H9 (cell line): Measurements from ENCODE around the gene BMPER. TPM values are rescaled to one million over a fixed set of nuclear protein-coding genes. Genes with fewer than 3 reads are reported as not detected.

Experiments
- DNase-seq: peaks from one replicate; pipeline ENCODE4 v3.0.0-alpha.2; 2017
- H2AFZ ChIP-seq: one replicate; pipeline ENCODE4 v1.6.1; 2013; ENCODE audit warnings: mild to moderate bottlenecking, low read length, control low read depth, moderate library complexity
- H2AK5ac ChIP-seq: 2 replicates; pipeline ENCODE4 v1.6.1; 2013; ENCODE audit warnings: low read length, control low read depth, mixed read lengths; ENCODE audit not compliant: insufficient read length
- H2BK120ac ChIP-seq: one replicate; pipeline ENCODE4 v1.6.1; 2013; ENCODE audit warnings: low read depth, mild to moderate bottlenecking, low read length, control low read depth, inconsistent platforms; ENCODE audit not compliant: poor library complexity, severe bottlenecking
- H2BK12ac ChIP-seq: 2 replicates; pipeline ENCODE4 v1.6.1; 2013; ENCODE audit warnings: low read length, control low read depth, mixed read lengths, low read depth; ENCODE audit not compliant: insufficient read length
- H2BK15ac ChIP-seq: 2 replicates; pipeline ENCODE4 v1.6.1; 2013; ENCODE audit warnings: low read depth, low read length, control low read depth
- H2BK20ac ChIP-seq: one replicate; pipeline ENCODE4 v1.6.1; 2013; ENCODE audit warnings: low read depth, mild to moderate bottlenecking, low read length, control low read depth, inconsistent platforms; ENCODE audit not compliant: poor library complexity, severe bottlenecking
- H2BK5ac ChIP-seq: 2 replicates; pipeline ENCODE4 v1.6.1; 2013; ENCODE audit warnings: low read length, control low read depth, mixed read lengths; ENCODE audit not compliant: insufficient read length
- H3K14ac ChIP-seq: 2 replicates; pipeline ENCODE4 v1.6.1; 2013; ENCODE audit warnings: low read length, control low read depth; ENCODE audit not compliant: insufficient read depth
- H3K18ac ChIP-seq: 2 replicates; pipeline ENCODE4 v1.6.1; 2013; ENCODE audit warnings: low read depth, mild to moderate bottlenecking, mixed read lengths, low read length, control low read depth; ENCODE audit not compliant: insufficient read length
- H3K23ac ChIP-seq: 2 replicates; pipeline ENCODE4 v1.6.1; 2013; ENCODE audit warnings: low read length, control low read depth, mixed read lengths, low read depth; ENCODE audit not compliant: insufficient read length
- H3K23me2 ChIP-seq: 2 replicates; pipeline ENCODE4 v1.6.1; 2013; ENCODE audit warnings: low read depth, mild to moderate bottlenecking, mixed read lengths, low read length, control low read depth; ENCODE audit not compliant: insufficient read length, poor library complexity, severe bottlenecking
- H3K27ac ChIP-seq: 2 replicates; pipeline ENCODE4 v1.5.1; 2013; ENCODE audit warnings: low read length, control low read depth, mixed read lengths, low read depth; ENCODE audit not compliant: insufficient read length
- H3K27me3 ChIP-seq: 2 replicates; pipeline ENCODE4 v1.6.1; 2013; ENCODE audit warnings: low read length, control low read depth, inconsistent platforms; ENCODE audit not compliant: insufficient read depth
- H3K4ac ChIP-seq: 2 replicates; pipeline ENCODE4 v1.6.1; 2013; ENCODE audit warnings: low read depth, mild to moderate bottlenecking, control low read depth, inconsistent platforms, low read length, moderate library complexity
- H3K4me1 ChIP-seq: 2 replicates; pipeline ENCODE4 v1.6.1; 2013; ENCODE audit warnings: low read length, control low read depth, inconsistent platforms; ENCODE audit not compliant: insufficient read depth
- H3K4me2 ChIP-seq: 2 replicates; pipeline ENCODE4 v1.6.1; 2013; ENCODE audit warnings: low read length, control low read depth, mixed read lengths; ENCODE audit not compliant: insufficient read length, insufficient read depth
- H3K56ac ChIP-seq: 2 replicates; pipeline ENCODE4 v1.6.1; 2013; ENCODE audit warnings: low read depth, mild to moderate bottlenecking, mixed read lengths, low read length, control low read depth; ENCODE audit not compliant: insufficient read length
- H3K79me1 ChIP-seq: 2 replicates; pipeline ENCODE4 v1.6.1; 2013; ENCODE audit warnings: low read depth, mild to moderate bottlenecking, moderate library complexity, low read length, control low read depth, inconsistent platforms; ENCODE audit not compliant: insufficient read depth, poor library complexity, severe bottlenecking
- H3K79me2 ChIP-seq: 2 replicates; pipeline ENCODE4 v1.6.1; 2013; ENCODE audit warnings: low read length, control low read depth, inconsistent platforms; ENCODE audit not compliant: insufficient read depth
- H3K9ac ChIP-seq: 2 replicates; pipeline ENCODE4 v1.6.1; 2013; ENCODE audit warnings: low read length, control low read depth, mixed read lengths; ENCODE audit not compliant: insufficient read length; ENCODE audit errors: extremely low read depth
- H3K9me3 ChIP-seq: one replicate; pipeline ENCODE4 v1.6.1; 2013; ENCODE audit warnings: low read depth, low read length, inconsistent platforms; ENCODE audit not compliant: control insufficient read depth
- H3T11ph ChIP-seq: one replicate; pipeline ENCODE4 v1.6.1; 2013; ENCODE audit warnings: mild to moderate bottlenecking, low read length, control low read depth, inconsistent platforms
- H4K20me1 ChIP-seq: one replicate; pipeline ENCODE4 v1.6.1; 2013; ENCODE audit not compliant: control insufficient read depth, insufficient read length, insufficient read depth
- H4K5ac ChIP-seq: 2 replicates; pipeline ENCODE4 v1.6.1; 2013; ENCODE audit warnings: low read depth, mild to moderate bottlenecking, mixed read lengths, low read length, control low read depth; ENCODE audit not compliant: insufficient read length
- H4K8ac ChIP-seq: replicated peaks from 2 replicates; pipeline ENCODE4 v1.6.1; 2013; ENCODE audit warnings: low read length, control low read depth, mixed read lengths, low read depth; ENCODE audit not compliant: insufficient read length
- H4K91ac ChIP-seq: 2 replicates; pipeline ENCODE4 v1.6.1; 2013; ENCODE audit warnings: low read depth, mild to moderate bottlenecking, moderate library complexity, mixed read lengths, low read length, control low read depth; ENCODE audit not compliant: insufficient read length
- H3K27ac Mint-ChIP-seq, 3 experiments: 2 replicates in 2 of 3; 3 replicates in 1 of 3; pipeline ENCODE4 v1.8.0; 2020 to 2021; ENCODE audit warnings: mixed read lengths in 3 of 3, mild to moderate bottlenecking in 1 of 3, moderate library complexity in 1 of 3
- H3K27me3 Mint-ChIP-seq: 2 replicates; pipeline ENCODE4 v1.8.0; 2021; ENCODE audit warnings: low read depth, mild to moderate bottlenecking, moderate library complexity, mixed read lengths
- H3K36me3 Mint-ChIP-seq, 3 experiments: 2 replicates in 2 of 3; 3 replicates in 1 of 3; pipeline ENCODE4 v1.8.0; 2020 to 2021; ENCODE audit warnings: low read depth in 3 of 3, mixed read lengths in 3 of 3; ENCODE audit not compliant: insufficient read depth in 1 of 3
- H3K4me1 Mint-ChIP-seq, 2 experiments: 2 replicates each; pipeline ENCODE4 v1.8.0; 2020; ENCODE audit warnings: mixed read lengths in 2 of 2
- H3K4me3 Mint-ChIP-seq, 2 experiments: 2 replicates in 1 of 2; 3 replicates in 1 of 2; pipeline ENCODE4 v1.8.0; 2020 to 2021; ENCODE audit warnings: mild to moderate bottlenecking in 2 of 2, mixed read lengths in 2 of 2, moderate library complexity in 1 of 2
- H3K9me3 Mint-ChIP-seq, 2 experiments: 2 replicates in 1 of 2; 3 replicates in 1 of 2; pipeline ENCODE4 v1.8.0; 2020; ENCODE audit warnings: mild to moderate bottlenecking in 2 of 2, mixed read lengths in 2 of 2, moderate library complexity in 1 of 2
- WGBS: extraction: QIAGEN DNeasy Blood & Tissue Kit; methylation state at CpG from one replicate; pipeline ENCODE4 v1.1.7; 2013; ENCODE audit warnings: missing lambda C conversion rate, low lambda C conversion rate, mixed read lengths; ENCODE audit not compliant: insufficient read length; ENCODE audit errors: extremely low coverage; 5-methylcytosine and 5-hydroxymethylcytosine counted together
- total RNA-seq: library from RNA; stranded (reverse); gene quantifications from 2 replicates; pipeline ENCODE4 v1.2.1, GENCODE V29; 2021
- TF ChIP-seq, protein P1 (sequence below): fragments of 200-600 bp; sonication (generic); conservative IDR thresholded peaks from 3 replicates; pipeline ENCODE4 v1.8.0; 2021; ENCODE audit warnings: antibody characterized with exemption, mild to moderate bottlenecking

BMPER gene
- total RNA-seq, 1 experiment from 2014 or later: 0.20 TPM

DNA sequence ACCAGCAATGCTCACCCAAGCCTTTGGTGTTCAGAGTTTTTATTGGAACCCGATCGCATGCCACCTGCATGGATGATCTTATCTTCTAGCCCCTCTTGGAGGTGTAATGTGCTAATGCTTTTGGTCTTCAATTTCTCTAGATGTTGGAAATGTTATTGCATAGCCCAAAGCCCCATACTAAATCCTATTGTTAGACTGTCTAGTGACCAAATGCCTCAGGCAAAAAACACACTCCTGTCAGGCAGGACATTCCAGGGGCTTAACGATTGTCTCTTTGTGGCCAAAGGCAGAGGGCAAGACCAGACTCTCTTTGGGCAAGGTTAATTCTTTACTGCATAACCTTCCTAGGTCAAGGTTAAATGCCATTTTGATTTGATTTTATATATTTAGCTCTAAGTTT lies 187.9 kb downstream of the BMPER start:
- Histone ChIP-seq H2AFZ (no peak overlapping the region), H2BK20ac (no peak overlapping the region), H2AK5ac (no peak overlapping the region), H3K9me3 (peaks cover 5% of the 10 kb centered on the region), H3K4ac (no peak overlapping the region), H3K79me1 (no peaks in the 10 kb centered on the region), H2BK12ac (no peak overlapping the region), H3K27ac (no peak overlapping the region), H3K4me2 (no peak overlapping the region), H2BK120ac (no peak overlapping the region), H3K79me2 (no peaks in the 10 kb centered on the region), H3K23ac (no peak overlapping the region), H4K5ac (no peak overlapping the region), H3K56ac (no peak overlapping the region), H4K91ac (no peak overlapping the region), H3K23me2 (no peaks in the 10 kb centered on the region), H2BK5ac (no peak overlapping the region), H3K27me3 (no peaks in the 10 kb centered on the region), H3K4me1 (no peaks in the 10 kb centered on the region), H3K18ac (no peak overlapping the region), H2BK15ac (no peak overlapping the region), H3K14ac (no peak overlapping the region), H3K9ac (no peak overlapping the region), H3T11ph (no peak overlapping the region), H4K20me1 (peaks cover 2% of the 10 kb centered on the region), H4K8ac (no peak overlapping the region)
- H3K27ac Mint-ChIP-seq: no peak overlapping the region
- H3K9me3 Mint-ChIP-seq: peaks cover 6 to 14% of the 10 kb centered on the region in 2 experiments; a peak in 3 of 5 replicates
- H3K36me3 Mint-ChIP-seq: peaks cover 0 to 4% (median 0%) of the 10 kb centered on the region in 3 experiments; a peak in 1 of 7 replicates
- H3K4me3 Mint-ChIP-seq: no peak overlapping the region
- no peaks in the 10 kb centered on the region for H3K27me3 Mint-ChIP-seq
- TF ChIP-seq, protein P1, sequence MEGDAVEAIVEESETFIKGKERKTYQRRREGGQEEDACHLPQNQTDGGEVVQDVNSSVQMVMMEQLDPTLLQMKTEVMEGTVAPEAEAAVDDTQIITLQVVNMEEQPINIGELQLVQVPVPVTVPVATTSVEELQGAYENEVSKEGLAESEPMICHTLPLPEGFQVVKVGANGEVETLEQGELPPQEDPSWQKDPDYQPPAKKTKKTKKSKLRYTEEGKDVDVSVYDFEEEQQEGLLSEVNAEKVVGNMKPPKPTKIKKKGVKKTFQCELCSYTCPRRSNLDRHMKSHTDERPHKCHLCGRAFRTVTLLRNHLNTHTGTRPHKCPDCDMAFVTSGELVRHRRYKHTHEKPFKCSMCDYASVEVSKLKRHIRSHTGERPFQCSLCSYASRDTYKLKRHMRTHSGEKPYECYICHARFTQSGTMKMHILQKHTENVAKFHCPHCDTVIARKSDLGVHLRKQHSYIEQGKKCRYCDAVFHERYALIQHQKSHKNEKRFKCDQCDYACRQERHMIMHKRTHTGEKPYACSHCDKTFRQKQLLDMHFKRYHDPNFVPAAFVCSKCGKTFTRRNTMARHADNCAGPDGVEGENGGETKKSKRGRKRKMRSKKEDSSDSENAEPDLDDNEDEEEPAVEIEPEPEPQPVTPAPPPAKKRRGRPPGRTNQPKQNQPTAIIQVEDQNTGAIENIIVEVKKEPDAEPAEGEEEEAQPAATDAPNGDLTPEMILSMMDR: no peak
- DNase-seq: no peak
- H3K4me1 Mint-ChIP-seq: peaks cover 4 to 5% of the 10 kb centered on the region in 2 experiments
- no CpG with 5 or more reads among the region's 3 CpGs for WGBS
